ENCODE measurements around the gene HNRNPK. TPM values are rescaled to one million over a fixed set of nuclear protein-coding genes. Genes with fewer than 3 reads are reported as not detected.

The HNRNPK gene
- total RNA-seq (2021) (634 to 723 TPM (median 640 TPM) in 3 replicates), Bru-seq, nascent RNA (percentile 100 among the genes with signal in this experiment)
- long read RNA-seq, experiment 1, transcript HNRNPK-211 (2 exons, 868 nt) = major isoform, 13 of 5,207 reads
- long read RNA-seq, experiment 1, partial matches to known transcripts = 294 of 5,207 reads
- long read RNA-seq, experiment 1, other reads (novel, unspliced or antisense) = 4,897 of 5,207 reads
- long read RNA-seq, experiment 2, transcript HNRNPK-211 (2 exons, 868 nt) = major isoform, 9 of 949 reads
- long read RNA-seq, experiment 2, partial matches to known transcripts = 412 of 949 reads
- long read RNA-seq, experiment 2, other reads (novel, unspliced or antisense) = 528 of 949 reads
- long read RNA-seq, experiment 3, partial matches to known transcripts = 73 of 1,064 reads
- long read RNA-seq, experiment 3, other reads (novel, unspliced or antisense) = 990 of 1,064 reads

GRCh38 chr9:83979812-83980394 lies at the start of gene HNRNPK:
TSS of gene HNRNPK (minus strand) at chr9:83980215. CDS start at chr9:83978252, 1,963 bp downstream.
- Mint-ChIP-seq H3K9me3 (no peaks in the 10 kb centered on the region), H3K36me3 (peaks cover 45% of the 10 kb centered on the region), H3K4me1 (peaks cover 45% of the 10 kb centered on the region), H3K4me3 (peak within 1 kb of the TSS; percentile 99), H3K27me3 (ENCODE audit: low read depth) (peaks cover 2% of the 10 kb centered on the region), H3K27ac (peak within 1 kb of the TSS; percentile 100)
- ChIA-PET CTCF (interaction anchor here (1.0 to 1.5 kb wide), 2 partner anchors 121 to 281 kb away, joined by 3 to 8 read pairs; no protein-coding TSS in a partner anchor), POLR2A (interaction anchor here (0.6 to 2.7 kb wide), 16 partner anchors 10 to 923 kb away, joined by 3 to 24 read pairs (median 5); partner anchors contain the start of genes KIF27 and UBQLN1)
- peak; percentile 99 for DNase-seq (ENCODE audit: low spot score)
- ATAC-seq = peak; percentile 87
- TF ChIP-seq, protein P1, sequence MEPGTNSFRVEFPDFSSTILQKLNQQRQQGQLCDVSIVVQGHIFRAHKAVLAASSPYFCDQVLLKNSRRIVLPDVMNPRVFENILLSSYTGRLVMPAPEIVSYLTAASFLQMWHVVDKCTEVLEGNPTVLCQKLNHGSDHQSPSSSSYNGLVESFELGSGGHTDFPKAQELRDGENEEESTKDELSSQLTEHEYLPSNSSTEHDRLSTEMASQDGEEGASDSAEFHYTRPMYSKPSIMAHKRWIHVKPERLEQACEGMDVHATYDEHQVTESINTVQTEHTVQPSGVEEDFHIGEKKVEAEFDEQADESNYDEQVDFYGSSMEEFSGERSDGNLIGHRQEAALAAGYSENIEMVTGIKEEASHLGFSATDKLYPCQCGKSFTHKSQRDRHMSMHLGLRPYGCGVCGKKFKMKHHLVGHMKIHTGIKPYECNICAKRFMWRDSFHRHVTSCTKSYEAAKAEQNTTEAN (CRISPR knock-in tag; IDR thresholded peaks at IDR 0.05) = no peak
- TF ChIP-seq, protein P2, sequence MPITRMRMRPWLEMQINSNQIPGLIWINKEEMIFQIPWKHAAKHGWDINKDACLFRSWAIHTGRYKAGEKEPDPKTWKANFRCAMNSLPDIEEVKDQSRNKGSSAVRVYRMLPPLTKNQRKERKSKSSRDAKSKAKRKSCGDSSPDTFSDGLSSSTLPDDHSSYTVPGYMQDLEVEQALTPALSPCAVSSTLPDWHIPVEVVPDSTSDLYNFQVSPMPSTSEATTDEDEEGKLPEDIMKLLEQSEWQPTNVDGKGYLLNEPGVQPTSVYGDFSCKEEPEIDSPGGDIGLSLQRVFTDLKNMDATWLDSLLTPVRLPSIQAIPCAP (CRISPR knock-in tag; IDR thresholded peaks at IDR 0.05) = no peak
- TF ChIP-seq NFE2L1 (CRISPR knock-in tag; IDR thresholded peaks at IDR 0.05) (no peak), SOX15 (CRISPR knock-in tag; IDR thresholded peaks at IDR 0.05) (no peak), ATF1 (CRISPR knock-in tag; IDR thresholded peaks at IDR 0.05) (no peak), TEAD1 (CRISPR knock-in tag; IDR thresholded peaks at IDR 0.05) (no peak), NR1H2 (CRISPR knock-in tag; IDR thresholded peaks at IDR 0.05) (no peak), ZNF263 (CRISPR knock-in tag; IDR thresholded peaks at IDR 0.05; ENCODE audit: low read depth) (no peak), ELF4 (CRISPR knock-in tag; IDR thresholded peaks at IDR 0.05; ENCODE audit: low read depth) (no peak), ZSCAN18 (CRISPR knock-in tag; IDR thresholded peaks at IDR 0.05) (no peak), EMX1 (CRISPR knock-in tag; IDR thresholded peaks at IDR 0.05) (no peak; the same call in 1 of the 2 replicates), CREM (CRISPR knock-in tag; IDR thresholded peaks at IDR 0.05) (peak; percentile 84), NFATC4 (CRISPR knock-in tag; IDR thresholded peaks at IDR 0.05) (peak; percentile 86), GTF2I (CRISPR knock-in tag; conservative IDR thresholded peaks at IDR 0.05) (no peak), FOXJ3 (CRISPR knock-in tag; IDR thresholded peaks at IDR 0.05; ENCODE audit: borderline replicate concordance) (no peak), SMAD4 (CRISPR knock-in tag; IDR thresholded peaks at IDR 0.05) (no peak), JUN (CRISPR knock-in tag; IDR thresholded peaks at IDR 0.05) (peak; percentile 49; the same call in 1 of the 2 replicates), ZNF423 (CRISPR knock-in tag; IDR thresholded peaks at IDR 0.05) (no peak), CBFB (CRISPR knock-in tag; IDR thresholded peaks at IDR 0.05; ENCODE audit: low read depth) (no peak; the same call in 1 of the 2 replicates), ATF2 (CRISPR knock-in tag; IDR thresholded peaks at IDR 0.05; ENCODE audit: borderline replicate concordance, low read depth) (no peak), PRRX2 (CRISPR knock-in tag; IDR thresholded peaks at IDR 0.05) (no peak), CDX4 (CRISPR knock-in tag; IDR thresholded peaks at IDR 0.05; ENCODE audit: borderline replicate concordance) (no peak; the same call in 1 of the 2 replicates)
- TF ChIP-seq, protein P3, sequence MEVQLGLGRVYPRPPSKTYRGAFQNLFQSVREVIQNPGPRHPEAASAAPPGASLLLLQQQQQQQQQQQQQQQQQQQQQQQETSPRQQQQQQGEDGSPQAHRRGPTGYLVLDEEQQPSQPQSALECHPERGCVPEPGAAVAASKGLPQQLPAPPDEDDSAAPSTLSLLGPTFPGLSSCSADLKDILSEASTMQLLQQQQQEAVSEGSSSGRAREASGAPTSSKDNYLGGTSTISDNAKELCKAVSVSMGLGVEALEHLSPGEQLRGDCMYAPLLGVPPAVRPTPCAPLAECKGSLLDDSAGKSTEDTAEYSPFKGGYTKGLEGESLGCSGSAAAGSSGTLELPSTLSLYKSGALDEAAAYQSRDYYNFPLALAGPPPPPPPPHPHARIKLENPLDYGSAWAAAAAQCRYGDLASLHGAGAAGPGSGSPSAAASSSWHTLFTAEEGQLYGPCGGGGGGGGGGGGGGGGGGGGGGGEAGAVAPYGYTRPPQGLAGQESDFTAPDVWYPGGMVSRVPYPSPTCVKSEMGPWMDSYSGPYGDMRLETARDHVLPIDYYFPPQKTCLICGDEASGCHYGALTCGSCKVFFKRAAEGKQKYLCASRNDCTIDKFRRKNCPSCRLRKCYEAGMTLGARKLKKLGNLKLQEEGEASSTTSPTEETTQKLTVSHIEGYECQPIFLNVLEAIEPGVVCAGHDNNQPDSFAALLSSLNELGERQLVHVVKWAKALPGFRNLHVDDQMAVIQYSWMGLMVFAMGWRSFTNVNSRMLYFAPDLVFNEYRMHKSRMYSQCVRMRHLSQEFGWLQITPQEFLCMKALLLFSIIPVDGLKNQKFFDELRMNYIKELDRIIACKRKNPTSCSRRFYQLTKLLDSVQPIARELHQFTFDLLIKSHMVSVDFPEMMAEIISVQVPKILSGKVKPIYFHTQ (CRISPR knock-in tag; IDR thresholded peaks at IDR 0.05) = peak; percentile 88
- TF ChIP-seq, protein P4, sequence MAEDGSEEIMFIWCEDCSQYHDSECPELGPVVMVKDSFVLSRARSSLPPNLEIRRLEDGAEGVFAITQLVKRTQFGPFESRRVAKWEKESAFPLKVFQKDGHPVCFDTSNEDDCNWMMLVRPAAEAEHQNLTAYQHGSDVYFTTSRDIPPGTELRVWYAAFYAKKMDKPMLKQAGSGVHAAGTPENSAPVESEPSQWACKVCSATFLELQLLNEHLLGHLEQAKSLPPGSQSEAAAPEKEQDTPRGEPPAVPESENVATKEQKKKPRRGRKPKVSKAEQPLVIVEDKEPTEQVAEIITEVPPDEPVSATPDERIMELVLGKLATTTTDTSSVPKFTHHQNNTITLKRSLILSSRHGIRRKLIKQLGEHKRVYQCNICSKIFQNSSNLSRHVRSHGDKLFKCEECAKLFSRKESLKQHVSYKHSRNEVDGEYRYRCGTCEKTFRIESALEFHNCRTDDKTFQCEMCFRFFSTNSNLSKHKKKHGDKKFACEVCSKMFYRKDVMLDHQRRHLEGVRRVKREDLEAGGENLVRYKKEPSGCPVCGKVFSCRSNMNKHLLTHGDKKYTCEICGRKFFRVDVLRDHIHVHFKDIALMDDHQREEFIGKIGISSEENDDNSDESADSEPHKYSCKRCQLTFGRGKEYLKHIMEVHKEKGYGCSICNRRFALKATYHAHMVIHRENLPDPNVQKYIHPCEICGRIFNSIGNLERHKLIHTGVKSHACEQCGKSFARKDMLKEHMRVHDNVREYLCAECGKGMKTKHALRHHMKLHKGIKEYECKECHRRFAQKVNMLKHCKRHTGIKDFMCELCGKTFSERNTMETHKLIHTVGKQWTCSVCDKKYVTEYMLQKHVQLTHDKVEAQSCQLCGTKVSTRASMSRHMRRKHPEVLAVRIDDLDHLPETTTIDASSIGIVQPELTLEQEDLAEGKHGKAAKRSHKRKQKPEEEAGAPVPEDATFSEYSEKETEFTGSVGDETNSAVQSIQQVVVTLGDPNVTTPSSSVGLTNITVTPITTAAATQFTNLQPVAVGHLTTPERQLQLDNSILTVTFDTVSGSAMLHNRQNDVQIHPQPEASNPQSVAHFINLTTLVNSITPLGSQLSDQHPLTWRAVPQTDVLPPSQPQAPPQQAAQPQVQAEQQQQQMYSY (CRISPR knock-in tag; IDR thresholded peaks at IDR 0.05) = no peak
- TF ChIP-seq, protein P5, sequence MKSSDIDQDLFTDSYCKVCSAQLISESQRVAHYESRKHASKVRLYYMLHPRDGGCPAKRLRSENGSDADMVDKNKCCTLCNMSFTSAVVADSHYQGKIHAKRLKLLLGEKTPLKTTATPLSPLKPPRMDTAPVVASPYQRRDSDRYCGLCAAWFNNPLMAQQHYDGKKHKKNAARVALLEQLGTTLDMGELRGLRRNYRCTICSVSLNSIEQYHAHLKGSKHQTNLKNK (CRISPR knock-in tag; IDR thresholded peaks at IDR 0.05) = no peak
